HCT116 (cell line): ENCODE results near the gene TNRC6C. TPM values are rescaled to one million over a fixed set of nuclear protein-coding genes. Genes with fewer than 3 reads are reported as not detected.

Source experiments
- ATAC-seq: fragments of 200-7000 bp; cut with Tn5 transposase; 2 replicates; pipeline ENCODE4 v1.9.1; 2020; ENCODE audit warnings: mild to moderate bottlenecking, moderate library complexity
- BruUV-seq: library from RNA; stranded (reverse); fragments of 400-500 nt; replicated peaks from 2 replicates; lab custom pipeline; 2021; lab: Mats Ljungman, UMichigan
- CTCF ChIA-PET: fragments of 300-600 bp; sonication (Branson Sonifier 250); formaldehyde crosslinking; loops from one replicate; lab custom pipeline; 2021; ENCODE audit warnings: antibody characterized with exemption; lab: Charles Lee
- POLR2A ChIA-PET: fragments of 300-600, 350-600 bp; sonication (Branson Sonifier 250); formaldehyde crosslinking; loops from one replicate; lab custom pipeline; 2021; ENCODE audit warnings: antibody characterized with exemption; lab: Charles Lee
- RAD21 ChIA-PET, 2 experiments: fragments of 300-600 bp; sonication (Branson Sonifier 250); formaldehyde crosslinking; loops; one replicate each; lab custom pipeline; 2023; ENCODE audit warnings: low total read pairs in 2 of 2; ENCODE audit not compliant: uncharacterized antibody in 2 of 2, unreplicated experiment in 2 of 2, low non-redundant PET in 1 of 2; lab: Charles Lee
- DNase-seq: peaks from one replicate; pipeline ENCODE4 v3.0.0-alpha.2; 2010; ENCODE audit warnings: low read depth, low spot score
- H2AFZ ChIP-seq: fragments of 200-600 bp; shearing (Covaris generic), sonication (generic); 2 replicates; pipeline ENCODE4 v1.6.1; 2017; ENCODE audit warnings: low read depth, mixed run types, mixed read lengths, antibody characterized with exemption, low read length; ENCODE audit not compliant: poor library complexity, severe bottlenecking
- H3K27ac ChIP-seq: 2 replicates; pipeline ENCODE4 v1.5.1; 2012; ENCODE audit warnings: low read depth, low read length
- H3K27me3 ChIP-seq: fragments of 200-600 bp; sonication (generic); 2 replicates; pipeline ENCODE4 v1.6.1; 2016; ENCODE audit warnings: mixed run types, low read length, mixed read lengths; ENCODE audit not compliant: insufficient read depth
- H3K36me3 ChIP-seq, 2 experiments: fragments of 200-500 bp in 1 of 2; fragments of 200-600 bp in 1 of 2; sonication (Bioruptor generic) in 1 of 2; sonication (generic) in 1 of 2; 2 replicates each; pipeline versions ENCODE4 v1.5.1 to v1.6.1; 2014 to 2016; ENCODE audit warnings: low read length in 2 of 2, inconsistent platforms in 1 of 2, mixed read lengths in 1 of 2, mixed run types in 1 of 2; ENCODE audit not compliant: insufficient read depth in 2 of 2, control insufficient read depth in 1 of 2
- H3K4me1 ChIP-seq, 2 experiments: fragments of 200-600 bp in 1 of 2; sonication (generic) in 1 of 2; 2 replicates each; pipeline versions ENCODE4 v1.5.1 to v1.6.1; 2012 to 2017; ENCODE audit warnings: low read length in 2 of 2, inconsistent platforms in 1 of 2, mild to moderate bottlenecking in 1 of 2, mixed read lengths in 1 of 2, mixed run types in 1 of 2, moderate library complexity in 1 of 2; ENCODE audit not compliant: insufficient read depth in 2 of 2, control insufficient read depth in 1 of 2
- H3K4me2 ChIP-seq: fragments of 200-600 bp; sonication (generic); 2 replicates; pipeline ENCODE4 v1.6.1; 2017; ENCODE audit warnings: mixed run types, low read length, mixed read lengths
- H3K4me3 ChIP-seq, 2 experiments: fragments of 200-600 bp in 1 of 2; sonication (generic) in 1 of 2; replicated peaks in 1 of 2; 2 replicates each; pipeline ENCODE4 v1.5.1; 2011 to 2016; ENCODE audit warnings: low read length in 2 of 2, control low read depth in 1 of 2, low read depth in 1 of 2, mild to moderate bottlenecking in 1 of 2, mixed read lengths in 1 of 2, mixed run types in 1 of 2
- H3K79me2 ChIP-seq: fragments of 200-600 bp; sonication (generic); 2 replicates; pipeline ENCODE4 v1.6.1; 2017; ENCODE audit warnings: mild to moderate bottlenecking, mixed run types, low read length, moderate library complexity, mixed read lengths; ENCODE audit not compliant: insufficient read depth
- H3K9ac ChIP-seq: fragments of 200-600 bp; sonication (generic); 2 replicates; pipeline ENCODE4 v1.6.1; 2016; ENCODE audit warnings: low read length, mixed read lengths
- H3K9me2 ChIP-seq: fragments of 200-600 bp; sonication (generic), shearing (Covaris generic); 2 replicates; pipeline ENCODE4 v1.6.1; 2017; ENCODE audit warnings: mixed run types, mild to moderate bottlenecking, moderate library complexity; ENCODE audit not compliant: insufficient read depth
- H3K9me3 ChIP-seq, 2 experiments: fragments of 200-500 bp in 1 of 2; fragments of 200-600 bp in 1 of 2; sonication (Bioruptor generic) in 1 of 2; sonication (generic) in 1 of 2; 2 replicates each; pipeline ENCODE4 v1.6.1; 2014 to 2017; ENCODE audit warnings: low read length in 2 of 2, mixed read lengths in 2 of 2, inconsistent platforms in 1 of 2, low read depth in 1 of 2, mild to moderate bottlenecking in 1 of 2, mixed run types in 1 of 2, moderate library complexity in 1 of 2; ENCODE audit not compliant: control insufficient read depth in 1 of 2, insufficient read depth in 1 of 2
- H4K20me1 ChIP-seq: fragments of 200-600 bp; sonication (generic), shearing (Covaris generic); 2 replicates; pipeline ENCODE4 v1.6.1; 2017; ENCODE audit warnings: mixed run types, mild to moderate bottlenecking, moderate library complexity; ENCODE audit not compliant: insufficient read depth
- CEBPB ChIP-seq: IDR thresholded peaks from 2 replicates; pipeline ENCODE4 v1.6.1; 2012; ENCODE audit warnings: low read depth
- EGR1 ChIP-seq: IDR thresholded peaks from 2 replicates; pipeline ENCODE4 v1.6.1; 2012; ENCODE audit warnings: low read depth
- EZH2 ChIP-seq: fragments of 200-600 bp; sonication (generic); IDR thresholded peaks from 2 replicates; pipeline ENCODE4 v1.6.1; 2017; ENCODE audit warnings: antibody characterized with exemption, mixed run types
- EZH2phosphoT487 ChIP-seq: fragments of 200-600 bp; IDR thresholded peaks from 2 replicates; pipeline ENCODE4 v1.6.1; 2018; ENCODE audit warnings: antibody characterized with exemption, borderline replicate concordance
- FOSL1 ChIP-seq: IDR thresholded peaks from 2 replicates; pipeline ENCODE4 v1.6.1; 2012; ENCODE audit warnings: low read depth
- JUND ChIP-seq: IDR thresholded peaks from 2 replicates; pipeline ENCODE4 v1.6.1; 2012
- MAX ChIP-seq: IDR thresholded peaks from 2 replicates; pipeline ENCODE4 v1.6.1; 2012
- POLR2A ChIP-seq: IDR thresholded peaks from 2 replicates; pipeline ENCODE4 v1.7.0; 2011; ENCODE audit warnings: borderline replicate concordance; ENCODE audit not compliant: insufficient read depth, insufficient read length; ENCODE audit errors: extremely low read depth
- POLR2AphosphoS5 ChIP-seq: IDR thresholded peaks from 2 replicates; pipeline ENCODE4 v1.6.1; 2011; ENCODE audit warnings: mild to moderate bottlenecking, low read depth, low read length, moderate library complexity
- RAD21 ChIP-seq: IDR thresholded peaks from 2 replicates; pipeline ENCODE4 v1.6.1; 2012; ENCODE audit warnings: low read depth, mild to moderate bottlenecking
- REST ChIP-seq: IDR thresholded peaks from 2 replicates; pipeline ENCODE4 v1.6.1; 2012; ENCODE audit warnings: low read depth
- SP1 ChIP-seq: IDR thresholded peaks from 2 replicates; pipeline ENCODE4 v1.6.1; 2012; ENCODE audit warnings: low read depth
- SRF ChIP-seq: IDR thresholded peaks from 2 replicates; pipeline ENCODE4 v1.6.1; 2012; ENCODE audit warnings: low read depth
- TCF7L2 ChIP-seq: IDR thresholded peaks from 2 replicates; pipeline ENCODE4 v1.7.0; 2011; ENCODE audit warnings: borderline replicate concordance, inconsistent platforms; ENCODE audit not compliant: insufficient read depth, insufficient read length; ENCODE audit errors: extremely low read depth
- YY1 ChIP-seq: IDR thresholded peaks from 2 replicates; pipeline ENCODE4 v1.6.1; 2011; ENCODE audit warnings: low read length, low read depth, moderate library complexity, mild to moderate bottlenecking; ENCODE audit not compliant: insufficient replicate concordance; ENCODE audit errors: extremely low read depth
- ZFX ChIP-seq: fragments of 450-650 bp; IDR thresholded peaks from 2 replicates; pipeline ENCODE4 v1.6.1; 2017
- ZNF274 ChIP-seq: fragments of 200-500 bp; sonication (Bioruptor generic); IDR thresholded peaks from 2 replicates; pipeline ENCODE4 v1.6.1; 2014; ENCODE audit warnings: mild to moderate bottlenecking, low read depth, low read length, inconsistent platforms
- intact Hi-C: fragments of 100-400 bp; cut with micrococcal nuclease; formaldehyde crosslinking; loops from 2 replicates; pipeline ENCODE4 v1.10.0; 2022
- total RNA-seq: library from RNA; stranded (reverse); gene quantifications from one replicate; pipeline ENCODE4 v1.2.1, GENCODE V29; 2021; ENCODE audit not compliant: unreplicated experiment
- TF ChIP-seq, protein P1 (sequence below): IDR thresholded peaks from 2 replicates; pipeline ENCODE4 v1.6.1; 2011; ENCODE audit warnings: mild to moderate bottlenecking, low read length, moderate library complexity; ENCODE audit not compliant: insufficient replicate concordance; ENCODE audit errors: extremely low read depth
- TF ChIP-seq, protein P2 (sequence below), 3 experiments: fragments of 200-600 bp in 1 of 3; sonication (generic) in 1 of 3; IDR thresholded peaks in 2 of 3; conservative IDR thresholded peaks in 1 of 3; 2 replicates each; pipeline ENCODE4 v1.5.1; 2012 to 2017; ENCODE audit warnings: low read depth in 2 of 3, low read length in 2 of 3, antibody characterized with exemption in 1 of 3, borderline replicate concordance in 1 of 3, control low read depth in 1 of 3, mild to moderate bottlenecking in 1 of 3, mixed read lengths in 1 of 3, mixed run types in 1 of 3, moderate library complexity in 1 of 3; ENCODE audit not compliant: insufficient read depth in 1 of 3

The TNRC6C gene
- total RNA-seq, 1 experiment from 2014 or later: 23.4 TPM

DNA sequence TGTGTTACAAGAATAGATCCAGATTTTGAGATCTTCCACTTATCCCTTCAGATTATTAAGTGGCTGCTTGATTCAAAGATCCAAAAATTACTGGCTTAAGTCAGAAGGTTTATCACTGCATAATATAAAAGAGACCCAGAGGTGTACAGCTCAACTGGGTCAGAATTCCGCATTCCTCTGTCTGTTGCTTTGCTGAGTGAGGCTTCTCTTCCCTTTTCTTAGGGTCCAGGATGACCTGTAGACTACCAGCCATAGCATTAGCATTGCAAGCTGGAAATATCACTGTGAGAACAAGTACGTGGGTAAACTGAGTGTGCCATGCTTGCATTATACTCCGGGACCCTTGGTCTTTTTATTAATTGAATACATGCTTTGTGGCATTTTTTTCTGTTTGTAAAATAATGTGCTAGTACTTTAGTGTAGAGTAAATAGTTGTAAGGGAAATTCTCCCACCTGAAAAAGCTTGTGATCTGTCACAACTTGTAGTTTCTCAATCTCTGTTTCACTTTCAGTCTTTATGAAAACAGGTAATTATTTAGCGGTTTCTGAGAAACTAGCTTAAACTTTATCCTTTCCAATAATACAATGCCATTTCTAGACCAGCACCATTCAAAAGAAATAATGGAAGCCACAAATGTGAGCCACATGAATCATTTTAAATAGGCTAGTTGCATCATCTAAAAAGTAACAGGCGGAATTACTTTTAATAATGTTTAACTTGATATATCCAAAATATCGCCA lies 61.6 kb downstream of the TNRC6C start:
- BruUV-seq: no TSS peak
- Histone ChIP-seq H3K9me2 (no peaks in the 10 kb centered on the region), H3K4me2 (no peak overlapping the region), H3K79me2 (no peaks in the 10 kb centered on the region), H3K9ac (no peak overlapping the region), H3K27me3 (no peaks in the 10 kb centered on the region), H3K36me3 (no peaks in the 10 kb centered on the region), H3K9me3 (no peaks in the 10 kb centered on the region), H3K4me3 (no peak overlapping the region), H3K4me1 (no peaks in the 10 kb centered on the region), H4K20me1 (no peaks in the 10 kb centered on the region), H3K27ac (no peak overlapping the region), H2AFZ (no peak overlapping the region)
- CTCF ChIA-PET: interaction anchor here (0.7 to 3.7 kb wide), 23 partner anchors 9 to 478 kb away, joined by 3 to 30 read pairs (median 5); no protein-coding TSS in a partner anchor
- POLR2A ChIA-PET: interaction anchor here (1.1 to 1.6 kb wide), 3 partner anchors 21 to 167 kb away, joined by 3 to 5 read pairs (median 4); partner anchors contain the start of genes AFMID, TK1 and TNRC6C
- DNase-seq: no peak
- RAD21 ChIA-PET: interaction anchor here (0.6 to 1.7 kb wide), 4 partner anchors 15 to 231 kb away, joined by 3 to 6 read pairs (median 4); partner anchors contain the start of gene TMC6 (in 1 of the 2)
- ATAC-seq: no peak
- intact Hi-C loops: loop anchor here (1.0 kb wide), 1 partner anchor 114 kb away; no protein-coding TSS in a partner anchor
- TF ChIP-seq EGR1 (no peak), YY1 (no peak), POLR2A (no peak), SRF (no peak), POLR2AphosphoS5 (no peak), EZH2 (no peak), TCF7L2 (no peak), CEBPB (no peak), REST (no peak), SP1 (no peak), ZNF274 (no peak), EZH2phosphoT487 (no peak), FOSL1 (no peak), RAD21 (no peak), JUND (no peak), ZFX (no peak), MAX (no peak)
- TF ChIP-seq, protein P1, sequence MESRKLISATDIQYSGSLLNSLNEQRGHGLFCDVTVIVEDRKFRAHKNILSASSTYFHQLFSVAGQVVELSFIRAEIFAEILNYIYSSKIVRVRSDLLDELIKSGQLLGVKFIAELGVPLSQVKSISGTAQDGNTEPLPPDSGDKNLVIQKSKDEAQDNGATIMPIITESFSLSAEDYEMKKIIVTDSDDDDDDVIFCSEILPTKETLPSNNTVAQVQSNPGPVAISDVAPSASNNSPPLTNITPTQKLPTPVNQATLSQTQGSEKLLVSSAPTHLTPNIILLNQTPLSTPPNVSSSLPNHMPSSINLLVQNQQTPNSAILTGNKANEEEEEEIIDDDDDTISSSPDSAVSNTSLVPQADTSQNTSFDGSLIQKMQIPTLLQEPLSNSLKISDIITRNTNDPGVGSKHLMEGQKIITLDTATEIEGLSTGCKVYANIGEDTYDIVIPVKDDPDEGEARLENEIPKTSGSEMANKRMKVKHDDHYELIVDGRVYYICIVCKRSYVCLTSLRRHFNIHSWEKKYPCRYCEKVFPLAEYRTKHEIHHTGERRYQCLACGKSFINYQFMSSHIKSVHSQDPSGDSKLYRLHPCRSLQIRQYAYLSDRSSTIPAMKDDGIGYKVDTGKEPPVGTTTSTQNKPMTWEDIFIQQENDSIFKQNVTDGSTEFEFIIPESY: no peak
- TF ChIP-seq, protein P2, sequence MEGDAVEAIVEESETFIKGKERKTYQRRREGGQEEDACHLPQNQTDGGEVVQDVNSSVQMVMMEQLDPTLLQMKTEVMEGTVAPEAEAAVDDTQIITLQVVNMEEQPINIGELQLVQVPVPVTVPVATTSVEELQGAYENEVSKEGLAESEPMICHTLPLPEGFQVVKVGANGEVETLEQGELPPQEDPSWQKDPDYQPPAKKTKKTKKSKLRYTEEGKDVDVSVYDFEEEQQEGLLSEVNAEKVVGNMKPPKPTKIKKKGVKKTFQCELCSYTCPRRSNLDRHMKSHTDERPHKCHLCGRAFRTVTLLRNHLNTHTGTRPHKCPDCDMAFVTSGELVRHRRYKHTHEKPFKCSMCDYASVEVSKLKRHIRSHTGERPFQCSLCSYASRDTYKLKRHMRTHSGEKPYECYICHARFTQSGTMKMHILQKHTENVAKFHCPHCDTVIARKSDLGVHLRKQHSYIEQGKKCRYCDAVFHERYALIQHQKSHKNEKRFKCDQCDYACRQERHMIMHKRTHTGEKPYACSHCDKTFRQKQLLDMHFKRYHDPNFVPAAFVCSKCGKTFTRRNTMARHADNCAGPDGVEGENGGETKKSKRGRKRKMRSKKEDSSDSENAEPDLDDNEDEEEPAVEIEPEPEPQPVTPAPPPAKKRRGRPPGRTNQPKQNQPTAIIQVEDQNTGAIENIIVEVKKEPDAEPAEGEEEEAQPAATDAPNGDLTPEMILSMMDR (IDR thresholded peaks at IDR 0.05 in 2 of 3, conservative IDR thresholded peaks at IDR 0.05 in 1 of 3; ENCODE audit: borderline replicate concordance in 1 of 3, insufficient read depth in 1 of 3, low read depth in 2 of 3, low read length in 2 of 3): no peak
